NCI-H2227 (cell line): ENCODE data around the gene NUTF2.
"Not testable (repeated sequence)": the region's sequence is repeated elsewhere in the genome, so short reads cannot be mapped to it uniquely, and the experiment has no call there.

Experiments used
- DNase-seq: peaks from one replicate; lab custom pipeline; 2025; ENCODE audit not compliant: unreplicated experiment; lab: John Stamatoyannopoulos, UW

Gene NUTF2

DNA sequence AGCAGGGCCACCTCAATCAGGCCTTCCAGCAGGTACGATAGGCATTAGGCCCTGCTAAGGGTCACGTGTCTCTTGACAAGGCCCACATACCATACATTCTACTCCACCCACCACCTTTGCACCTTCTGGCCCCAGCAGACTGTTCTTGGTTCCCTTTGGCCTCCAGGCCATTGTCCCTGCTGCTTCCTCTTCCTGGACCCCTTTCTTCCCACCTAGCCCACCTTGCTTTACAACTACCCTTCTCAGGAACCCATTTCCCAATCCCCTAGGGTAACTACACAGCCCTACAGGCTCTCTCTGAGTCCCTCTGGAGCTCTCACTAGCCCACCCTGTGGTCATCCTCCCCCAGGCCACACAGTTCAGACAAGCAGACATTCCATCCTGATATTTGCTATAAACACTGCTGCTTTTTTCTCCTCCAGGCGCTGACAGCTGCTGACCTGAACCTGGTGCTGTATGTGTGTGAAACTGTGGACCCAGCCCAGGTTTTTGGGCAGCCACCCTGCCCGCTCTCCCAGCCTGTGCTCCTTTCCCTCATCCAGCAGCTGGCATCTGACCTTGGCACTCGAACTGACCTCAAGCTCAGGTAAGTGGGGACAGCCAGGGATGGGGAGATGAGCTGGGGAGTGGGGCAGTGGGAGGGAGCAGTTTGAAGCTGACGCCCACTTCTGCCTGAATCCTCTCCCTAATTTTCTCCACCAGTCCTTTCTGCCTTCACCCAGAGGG lies 36.6 kb downstream of the NUTF2 start:
- no peak for DNase-seq

GRCh38 chr16:67883872-67884261 lies 37.1 kb downstream of the NUTF2 start:
- peak; percentile 50 for DNase-seq

- peak; percentile 88 for DNase-seq
Measured at GRCh38 chr16:67884684-67885083, 38.0 kb downstream of the NUTF2 start, which contains the start of gene NRN1L. NRN1L (plus strand) TSS chr16:67884885; CDS start chr16:67884904, 19 bp downstream.

DNA sequence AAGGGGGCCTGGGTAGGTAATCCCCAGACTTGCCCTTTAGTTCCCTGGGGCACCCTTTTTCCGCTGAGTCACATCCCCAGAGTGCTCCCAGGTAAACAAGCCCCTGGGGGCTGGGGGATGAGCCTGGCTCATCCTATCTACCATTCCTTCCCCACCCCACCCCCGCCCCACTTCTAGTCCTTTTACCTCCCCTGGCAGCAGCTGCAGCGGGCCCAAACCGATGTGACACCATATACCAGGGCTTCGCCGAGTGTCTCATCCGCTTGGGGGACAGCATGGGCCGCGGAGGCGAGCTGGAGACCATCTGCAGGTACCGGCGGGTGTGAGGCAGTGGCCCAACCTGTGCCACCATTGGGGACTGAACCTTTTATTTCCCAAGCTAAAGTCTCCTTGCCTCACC lies 38.8 kb downstream of the NUTF2 start:
- no peak for DNase-seq

DNA sequence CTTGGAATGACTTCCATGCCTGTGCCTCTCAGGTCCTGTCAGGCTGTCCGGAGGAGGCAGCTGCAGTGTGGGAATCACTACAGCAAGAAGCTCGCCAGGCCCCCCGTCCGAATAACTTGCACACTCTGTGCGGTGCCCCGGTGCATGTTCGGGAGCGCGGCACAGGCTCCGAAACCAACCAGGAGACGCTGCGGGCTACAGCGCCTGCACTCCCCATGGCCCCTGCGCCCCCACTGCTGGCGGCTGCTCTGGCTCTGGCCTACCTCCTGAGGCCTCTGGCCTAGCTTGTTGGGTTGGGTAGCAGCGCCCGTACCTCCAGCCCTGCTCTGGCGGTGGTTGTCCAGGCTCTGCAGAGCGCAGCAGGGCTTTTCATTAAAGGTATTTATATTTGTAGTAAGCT lies 39.2 kb downstream of the NUTF2 start:
- no peak for DNase-seq

DNA sequence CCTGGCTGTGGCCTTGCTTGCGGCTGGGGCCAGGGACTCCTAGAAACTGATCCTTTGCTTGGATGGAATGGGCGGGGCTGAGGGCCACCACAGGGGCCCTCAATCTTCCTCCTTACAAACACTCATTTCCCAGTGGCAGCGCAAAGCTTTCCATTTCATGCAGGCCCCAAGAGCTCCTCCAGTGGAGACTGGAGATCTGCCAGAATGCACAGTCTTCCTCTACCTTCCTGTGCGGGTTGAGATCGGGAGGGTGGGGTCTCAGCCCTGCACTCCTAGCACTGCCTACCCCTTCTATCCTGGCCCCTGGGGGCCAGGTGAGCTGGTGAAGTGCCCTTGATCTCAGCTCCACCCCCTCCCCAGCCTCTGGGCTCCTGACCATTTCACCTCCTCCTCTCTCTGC lies 39.7 kb downstream of the NUTF2 start:
- no peak for DNase-seq

GRCh38 chr16:67888331-67888730 lies 41.6 kb downstream of the NUTF2 start:
- DNase-seq, result no peak

- DNase-seq, result no peak
Measured at GRCh38 chr16:67892375-67892774, 45.6 kb downstream of the NUTF2 start.

GRCh38 chr16:67892899-67893742 lies 46.4 kb downstream of the NUTF2 start, which contains the start of gene PSKH1:
PSKH1 (plus strand) TSS chr16:67893254; CDS start chr16:67908750, 15,496 bp downstream.
- peak; percentile 94 for DNase-seq

GRCh38 chr16:67893743-67894399 lies 47.1 kb downstream of the NUTF2 start:
- DNase-seq, result peak; percentile 15

GRCh38 chr16:67897231-67897630 lies 50.5 kb downstream of the NUTF2 start:
- no peak for DNase-seq

DNA sequence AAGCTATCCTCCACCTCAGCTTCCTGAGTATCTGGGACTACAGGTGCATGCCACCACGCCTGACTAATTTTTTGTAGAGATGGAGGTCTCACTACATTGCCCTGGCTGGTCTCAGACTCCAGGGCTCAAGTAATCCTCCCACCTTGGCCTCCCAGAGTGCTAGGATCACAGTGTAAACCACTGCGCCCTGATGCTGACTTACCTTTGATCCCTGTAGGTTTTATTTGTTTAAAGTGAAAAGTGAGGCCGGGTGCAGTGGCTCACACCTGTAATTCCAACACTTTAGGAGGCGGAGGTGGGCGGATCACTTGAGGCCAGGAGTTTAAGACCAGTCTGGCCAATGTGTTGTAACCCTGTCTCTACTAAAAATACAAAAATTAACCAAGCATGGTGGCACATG lies 55.0 kb downstream of the NUTF2 start:
- DNase-seq, result no peak

DNA sequence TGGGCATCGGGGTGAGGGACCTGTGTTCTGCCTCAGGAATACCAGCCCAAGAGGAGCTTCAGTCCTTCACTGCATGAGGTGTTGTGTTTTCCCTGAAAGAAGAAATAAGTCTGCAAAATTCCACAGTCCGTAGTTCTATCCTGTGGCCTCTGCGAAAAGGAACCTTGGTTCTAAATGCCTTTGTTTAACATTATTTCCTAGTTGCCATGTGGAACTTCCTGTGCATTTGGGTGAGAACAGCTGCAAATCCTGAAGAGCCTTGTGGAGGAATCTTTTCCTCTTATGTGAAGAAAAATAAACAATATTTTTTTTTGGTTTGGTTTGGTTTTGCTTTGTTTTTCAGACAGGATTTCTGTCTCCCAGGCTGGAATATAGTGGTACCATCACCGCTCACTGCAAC lies 56.1 kb downstream of the NUTF2 start:
- no peak for DNase-seq

DNA sequence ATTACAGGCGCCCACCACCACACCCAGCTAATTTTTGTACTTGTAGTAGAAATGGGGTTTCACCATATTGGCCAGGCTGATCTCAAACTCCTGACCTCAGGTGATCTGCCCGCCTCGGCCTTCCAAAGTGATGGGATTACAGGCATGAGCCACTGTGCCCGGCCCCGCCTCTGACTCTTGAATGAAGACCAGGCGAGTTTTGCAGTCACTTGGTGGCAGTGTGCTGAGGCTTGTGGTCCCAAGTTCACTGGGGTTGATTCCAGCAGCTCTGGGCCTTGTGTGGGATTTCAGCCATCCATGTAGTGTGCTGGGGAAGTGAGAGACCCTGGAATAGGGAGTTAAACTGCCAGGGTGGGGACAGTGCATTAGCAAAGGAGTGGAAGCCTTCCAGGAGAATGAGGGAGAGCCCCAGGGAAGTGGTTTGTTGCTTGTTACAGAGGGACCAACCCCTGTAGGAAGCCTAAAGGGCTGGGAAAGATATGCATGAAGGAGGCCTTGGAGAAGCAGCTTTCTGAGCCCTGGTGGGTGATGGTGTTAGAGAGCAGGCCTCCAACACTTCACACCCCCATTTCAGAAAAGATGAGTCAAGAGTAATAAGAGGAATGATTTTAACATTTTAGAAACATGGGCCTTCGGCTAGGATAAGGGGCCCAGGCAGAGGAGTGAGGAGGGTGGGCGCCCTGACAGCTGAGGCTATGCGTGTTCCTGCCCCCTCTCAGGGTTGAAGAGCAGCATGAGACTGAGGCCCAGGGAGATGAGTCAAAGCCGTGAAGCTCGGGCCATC lies 60.9 kb downstream of the NUTF2 start:
- no peak for DNase-seq

DNA sequence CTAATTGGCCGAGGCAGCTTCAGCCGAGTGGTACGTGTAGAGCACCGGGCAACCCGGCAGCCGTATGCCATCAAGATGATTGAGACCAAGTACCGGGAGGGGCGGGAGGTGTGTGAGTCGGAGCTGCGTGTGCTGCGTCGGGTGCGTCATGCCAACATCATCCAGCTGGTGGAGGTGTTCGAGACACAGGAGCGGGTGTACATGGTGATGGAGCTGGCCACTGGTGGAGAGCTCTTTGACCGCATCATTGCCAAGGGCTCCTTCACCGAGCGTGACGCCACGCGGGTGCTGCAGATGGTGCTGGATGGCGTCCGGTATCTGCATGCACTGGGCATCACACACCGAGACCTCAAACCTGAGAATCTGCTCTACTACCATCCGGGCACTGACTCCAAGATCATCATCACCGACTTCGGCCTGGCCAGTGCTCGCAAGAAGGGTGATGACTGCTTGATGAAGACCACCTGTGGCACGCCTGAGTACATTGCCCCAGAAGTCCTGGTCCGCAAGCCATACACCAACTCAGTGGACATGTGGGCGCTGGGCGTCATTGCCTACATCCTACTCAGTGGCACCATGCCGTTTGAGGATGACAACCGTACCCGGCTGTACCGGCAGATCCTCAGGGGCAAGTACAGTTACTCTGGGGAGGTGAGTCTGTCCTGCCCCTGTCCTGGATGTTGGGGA lies 62.5 kb downstream of the NUTF2 start:
- DNase-seq, result no peak

DNA sequence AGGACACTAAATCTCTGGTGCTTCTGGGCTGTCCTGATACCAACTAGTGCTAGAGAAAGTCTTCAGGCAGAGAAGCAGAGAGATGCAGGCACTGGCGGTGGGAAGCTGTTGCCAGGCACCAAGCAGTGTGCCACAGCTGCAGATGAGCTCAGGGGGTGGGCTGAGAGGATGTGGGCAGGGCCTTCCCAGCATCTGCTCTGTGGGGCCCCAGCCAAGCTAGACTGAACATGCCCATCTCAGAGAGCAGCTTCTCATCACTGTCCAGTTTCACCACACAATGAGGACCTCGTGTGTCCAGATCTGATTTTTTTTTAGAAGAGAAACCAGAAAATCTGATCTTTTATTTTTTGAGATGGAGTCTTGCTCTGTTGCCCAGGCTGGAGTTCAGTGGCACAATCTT lies 63.4 kb downstream of the NUTF2 start:
- peak; percentile 56 for DNase-seq

GRCh38 chr16:67914758-67915495 lies 68.2 kb downstream of the NUTF2 start:
- no peak for DNase-seq

GRCh38 chr16:67915496-67915769 lies 68.7 kb downstream of the NUTF2 start:
- DNase-seq, result not testable (repeated sequence)

DNA sequence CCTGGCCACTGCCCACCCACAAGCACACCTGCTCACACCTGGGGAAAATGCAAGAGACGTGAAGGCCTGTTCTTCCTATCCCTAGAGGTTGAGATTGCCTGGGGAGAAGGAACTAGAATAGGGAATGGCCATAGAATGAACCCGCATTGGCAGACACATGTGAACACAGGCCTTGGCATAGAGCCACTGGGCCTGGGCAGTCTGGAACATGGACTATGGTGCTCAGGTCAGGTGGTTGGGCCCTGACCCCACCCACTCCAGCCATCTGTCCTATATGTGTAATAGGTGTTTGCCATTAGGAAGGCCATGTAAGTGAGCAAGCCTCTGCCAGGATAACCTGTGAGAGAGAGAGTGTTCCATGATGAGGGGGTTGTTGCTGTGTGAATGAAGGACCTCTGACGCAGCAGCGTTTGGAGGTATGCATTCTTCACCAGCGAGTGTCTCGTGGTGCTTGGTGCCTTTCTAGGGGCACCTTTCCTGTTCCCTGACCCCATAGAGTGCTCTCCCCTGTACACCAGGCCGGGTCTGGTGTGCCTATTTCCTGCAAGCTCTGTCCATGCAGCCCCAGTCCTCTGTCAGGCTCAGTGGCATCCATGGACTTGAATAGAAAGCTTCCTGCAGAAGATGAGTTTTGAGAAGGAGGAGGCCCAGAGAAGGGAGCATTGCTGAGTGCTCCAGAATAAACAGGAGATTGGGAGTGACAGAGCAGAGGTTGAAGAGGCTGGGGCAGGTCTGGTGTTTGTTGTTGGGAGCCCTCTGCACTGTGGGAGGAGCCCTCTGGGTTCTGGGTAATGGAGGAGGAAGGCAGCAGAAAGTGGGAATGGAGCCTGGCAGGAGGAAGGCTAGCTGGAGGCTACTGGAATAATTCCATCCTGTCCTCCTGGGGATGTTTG lies 69.3 kb downstream of the NUTF2 start:
- no peak for DNase-seq
